Stimulated activated memory B cell treated with anti-CD40 and anti-IgM and Interleukin-4, amounts not matched to agents 10 μg/mL and 1 μg/mL and 100 μg/mL, for 72 hours (primary cell): Measurements from ENCODE around the gene F13B.
"Not testable (repeated sequence)": the region's sequence is repeated elsewhere in the genome, so short reads cannot be mapped to it uniquely, and the experiment has no call there.

Source experiments
- ATAC-seq: fragments of 150-1000 bp; cut with Tn5 transposase; 2 replicates; pipeline ENCODE4 v1.10.0; 2021
- H3K27ac Mint-ChIP-seq: one replicate; pipeline ENCODE4 v1.8.0; 2022; ENCODE audit warnings: mild to moderate bottlenecking, mixed read lengths
- H3K27me3 Mint-ChIP-seq: one replicate; pipeline ENCODE4 v1.8.0; 2022; ENCODE audit warnings: mixed read lengths
- H3K36me3 Mint-ChIP-seq: one replicate; pipeline ENCODE4 v1.8.0; 2022; ENCODE audit warnings: mixed read lengths
- H3K4me1 Mint-ChIP-seq: one replicate; pipeline ENCODE4 v1.8.0; 2022; ENCODE audit warnings: mixed read lengths
- H3K4me3 Mint-ChIP-seq: one replicate; pipeline ENCODE4 v1.8.0; 2022; ENCODE audit warnings: mild to moderate bottlenecking, moderate library complexity, mixed read lengths
- H3K9me3 Mint-ChIP-seq: one replicate; pipeline ENCODE4 v1.8.0; 2022; ENCODE audit warnings: mixed read lengths

Gene F13B

GRCh38 chr1:197073978-197074377 lies 6.9 kb upstream of the F13B start:
- no peaks in the 10 kb centered on the region for H3K4me1 Mint-ChIP-seq
- ATAC-seq: no peak
- no peak overlapping the region for H3K27ac Mint-ChIP-seq

GRCh38 chr1:197067457-197067818 lies 378 bp upstream of the F13B start:
- Mint-ChIP-seq H3K27ac (no peak overlapping the region), H3K4me1 (no peaks in the 10 kb centered on the region), H3K4me3 (no peak overlapping the region), H3K36me3 (peaks cover 7% of the 10 kb centered on the region), H3K9me3 (peaks cover 5% of the 10 kb centered on the region), H3K27me3 (peaks cover 2% of the 10 kb centered on the region)
- no peak for ATAC-seq

More at GRCh38 chr1:197073978-197074377, 6.9 kb upstream of the F13B start:
- peaks cover 6% of the 10 kb centered on the region for H3K9me3 Mint-ChIP-seq
- H3K4me3 Mint-ChIP-seq: no peak overlapping the region
- peaks cover 7% of the 10 kb centered on the region for H3K36me3 Mint-ChIP-seq
- peaks cover 9% of the 10 kb centered on the region for H3K27me3 Mint-ChIP-seq

GRCh38 chr1:197066277-197066676 lies 783 bp downstream of the F13B start:
- H3K36me3 Mint-ChIP-seq: peaks cover 7% of the 10 kb centered on the region
- no peaks in the 10 kb centered on the region for H3K4me1 Mint-ChIP-seq
- ATAC-seq: no peak
- H3K4me3 Mint-ChIP-seq: no peak overlapping the region
- H3K27me3 Mint-ChIP-seq: no peaks in the 10 kb centered on the region
- no peak overlapping the region for H3K27ac Mint-ChIP-seq
- peaks cover 5% of the 10 kb centered on the region for H3K9me3 Mint-ChIP-seq

GRCh38 chr1:197065559-197065958 lies 1.5 kb downstream of the F13B start:
- Mint-ChIP-seq H3K4me3 (no peak overlapping the region), H3K36me3 (peaks cover 7% of the 10 kb centered on the region), H3K4me1 (no peaks in the 10 kb centered on the region), H3K27me3 (no peaks in the 10 kb centered on the region), H3K27ac (no peak overlapping the region), H3K9me3 (peaks cover 5% of the 10 kb centered on the region)
- no peak for ATAC-seq

GRCh38 chr1:197063212-197063611 lies 3.8 kb downstream of the F13B start:
- H3K4me3 Mint-ChIP-seq: no peak overlapping the region
- H3K27me3 Mint-ChIP-seq: no peaks in the 10 kb centered on the region
- H3K27ac Mint-ChIP-seq: no peak overlapping the region
- no peak for ATAC-seq
- H3K36me3 Mint-ChIP-seq: no peaks in the 10 kb centered on the region
- no peaks in the 10 kb centered on the region for H3K9me3 Mint-ChIP-seq
- H3K4me1 Mint-ChIP-seq: no peaks in the 10 kb centered on the region

GRCh38 chr1:197062692-197063091 lies 4.4 kb downstream of the F13B start:
- Mint-ChIP-seq H3K4me3 (no peak overlapping the region), H3K4me1 (no peaks in the 10 kb centered on the region), H3K27ac (no peak overlapping the region), H3K27me3 (no peaks in the 10 kb centered on the region), H3K9me3 (no peaks in the 10 kb centered on the region), H3K36me3 (no peaks in the 10 kb centered on the region)
- ATAC-seq: no peak

GRCh38 chr1:197049100-197049499 lies 18.0 kb downstream of the F13B start:
- H3K27me3 Mint-ChIP-seq: no peaks in the 10 kb centered on the region
- no peak for ATAC-seq
- H3K4me3 Mint-ChIP-seq: no peak overlapping the region
- no peaks in the 10 kb centered on the region for H3K36me3 Mint-ChIP-seq
- no peaks in the 10 kb centered on the region for H3K4me1 Mint-ChIP-seq
- peaks cover 9% of the 10 kb centered on the region for H3K9me3 Mint-ChIP-seq
- no peak overlapping the region for H3K27ac Mint-ChIP-seq

GRCh38 chr1:197042676-197043341 lies 24.3 kb downstream of the F13B start:
- no peaks in the 10 kb centered on the region for H3K27me3 Mint-ChIP-seq
- no peak overlapping the region for H3K27ac Mint-ChIP-seq
- ATAC-seq: no peak
- H3K9me3 Mint-ChIP-seq: peaks cover 2% of the 10 kb centered on the region
- H3K4me3 Mint-ChIP-seq: no peak overlapping the region
- H3K36me3 Mint-ChIP-seq: no peaks in the 10 kb centered on the region
- H3K4me1 Mint-ChIP-seq: no peaks in the 10 kb centered on the region

- Mint-ChIP-seq H3K4me1 (no peaks in the 10 kb centered on the region), H3K27ac (no peak overlapping the region), H3K4me3 (no peak overlapping the region), H3K27me3 (no peaks in the 10 kb centered on the region), H3K36me3 (no peaks in the 10 kb centered on the region), H3K9me3 (no peaks in the 10 kb centered on the region)
- no peak for ATAC-seq
Observed at GRCh38 chr1:197041486-197042353, 25.3 kb downstream of the F13B start.

GRCh38 chr1:197036861-197037260 lies 30.2 kb downstream of the F13B start:
- H3K4me3 Mint-ChIP-seq: no peak overlapping the region
- H3K27ac Mint-ChIP-seq: no peak overlapping the region
- H3K36me3 Mint-ChIP-seq: no peaks in the 10 kb centered on the region
- no peaks in the 10 kb centered on the region for H3K4me1 Mint-ChIP-seq
- H3K27me3 Mint-ChIP-seq: no peaks in the 10 kb centered on the region
- no peaks in the 10 kb centered on the region for H3K9me3 Mint-ChIP-seq
- no peak for ATAC-seq

GRCh38 chr1:197034631-197035339 lies 32.3 kb downstream of the F13B start:
- H3K4me1 Mint-ChIP-seq, H3K4me3 Mint-ChIP-seq, H3K9me3 Mint-ChIP-seq, ATAC-seq, H3K27me3 Mint-ChIP-seq, H3K27ac Mint-ChIP-seq, H3K36me3 Mint-ChIP-seq: not testable (repeated sequence)

- H3K9me3 Mint-ChIP-seq: no peaks in the 10 kb centered on the region
- no peak overlapping the region for H3K4me3 Mint-ChIP-seq
- no peak overlapping the region for H3K27ac Mint-ChIP-seq
- no peaks in the 10 kb centered on the region for H3K4me1 Mint-ChIP-seq
- no peaks in the 10 kb centered on the region for H3K36me3 Mint-ChIP-seq
- ATAC-seq: no peak
- H3K27me3 Mint-ChIP-seq: no peaks in the 10 kb centered on the region
Observed at GRCh38 chr1:197029749-197030148, 37.3 kb downstream of the F13B start.

GRCh38 chr1:197027359-197027758 lies 39.7 kb downstream of the F13B start:
- no peaks in the 10 kb centered on the region for H3K9me3 Mint-ChIP-seq

GRCh38 chr1:197024460-197024859 lies 42.6 kb downstream of the F13B start:
- Mint-ChIP-seq H3K27ac (no peak overlapping the region), H3K36me3 (no peaks in the 10 kb centered on the region)

More at GRCh38 chr1:197027359-197027758, 39.7 kb downstream of the F13B start:
- no peaks in the 10 kb centered on the region for H3K36me3 Mint-ChIP-seq
- no peaks in the 10 kb centered on the region for H3K27me3 Mint-ChIP-seq
- no peak overlapping the region for H3K27ac Mint-ChIP-seq
- H3K4me1 Mint-ChIP-seq: no peaks in the 10 kb centered on the region
- no peak overlapping the region for H3K4me3 Mint-ChIP-seq
- no peak for ATAC-seq

GRCh38 chr1:197021716-197022115 lies 45.3 kb downstream of the F13B start:
- Mint-ChIP-seq H3K27me3 (no peaks in the 10 kb centered on the region), H3K4me3 (no peak overlapping the region), H3K9me3 (no peaks in the 10 kb centered on the region), H3K27ac (no peak overlapping the region), H3K4me1 (no peaks in the 10 kb centered on the region), H3K36me3 (no peaks in the 10 kb centered on the region)
- no peak for ATAC-seq

More at GRCh38 chr1:197024460-197024859, 42.6 kb downstream of the F13B start:
- H3K9me3 Mint-ChIP-seq: no peaks in the 10 kb centered on the region
- no peak overlapping the region for H3K4me3 Mint-ChIP-seq
- no peaks in the 10 kb centered on the region for H3K27me3 Mint-ChIP-seq
- ATAC-seq: no peak
- H3K4me1 Mint-ChIP-seq: no peaks in the 10 kb centered on the region
